GM12801 (cell line): ENCODE data around the gene CCL2.

ENCODE experiments used
- TF ChIP-seq, protein P1 (sequence below): IDR thresholded peaks from one replicate; pipeline ENCODE4 v1.5.1; 2011; ENCODE audit warnings: control low read depth; ENCODE audit not compliant: insufficient read length; ENCODE audit errors: extremely low read depth

CCL2 gene

DNA sequence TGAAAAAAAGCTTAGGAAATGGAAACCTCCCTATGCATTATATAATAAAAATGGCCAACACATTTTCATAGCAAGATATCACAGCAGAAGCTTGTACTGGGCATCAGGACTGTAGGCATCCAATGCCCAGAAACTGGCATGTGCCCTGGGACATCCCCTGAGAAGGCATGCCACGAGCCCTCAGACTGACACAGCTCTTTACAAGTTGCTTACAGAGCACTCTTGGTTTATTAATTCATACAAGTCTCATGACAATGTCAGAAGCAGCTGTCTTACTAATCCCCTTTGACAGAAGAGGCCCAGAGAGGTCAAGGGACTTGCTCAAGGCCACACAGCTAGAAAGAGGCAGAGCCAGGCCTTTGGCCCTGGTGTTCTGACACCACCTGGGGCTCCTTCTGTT lies 5.6 kb upstream of the CCL2 start:
- TF ChIP-seq, protein P1, sequence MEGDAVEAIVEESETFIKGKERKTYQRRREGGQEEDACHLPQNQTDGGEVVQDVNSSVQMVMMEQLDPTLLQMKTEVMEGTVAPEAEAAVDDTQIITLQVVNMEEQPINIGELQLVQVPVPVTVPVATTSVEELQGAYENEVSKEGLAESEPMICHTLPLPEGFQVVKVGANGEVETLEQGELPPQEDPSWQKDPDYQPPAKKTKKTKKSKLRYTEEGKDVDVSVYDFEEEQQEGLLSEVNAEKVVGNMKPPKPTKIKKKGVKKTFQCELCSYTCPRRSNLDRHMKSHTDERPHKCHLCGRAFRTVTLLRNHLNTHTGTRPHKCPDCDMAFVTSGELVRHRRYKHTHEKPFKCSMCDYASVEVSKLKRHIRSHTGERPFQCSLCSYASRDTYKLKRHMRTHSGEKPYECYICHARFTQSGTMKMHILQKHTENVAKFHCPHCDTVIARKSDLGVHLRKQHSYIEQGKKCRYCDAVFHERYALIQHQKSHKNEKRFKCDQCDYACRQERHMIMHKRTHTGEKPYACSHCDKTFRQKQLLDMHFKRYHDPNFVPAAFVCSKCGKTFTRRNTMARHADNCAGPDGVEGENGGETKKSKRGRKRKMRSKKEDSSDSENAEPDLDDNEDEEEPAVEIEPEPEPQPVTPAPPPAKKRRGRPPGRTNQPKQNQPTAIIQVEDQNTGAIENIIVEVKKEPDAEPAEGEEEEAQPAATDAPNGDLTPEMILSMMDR: no peak

DNA sequence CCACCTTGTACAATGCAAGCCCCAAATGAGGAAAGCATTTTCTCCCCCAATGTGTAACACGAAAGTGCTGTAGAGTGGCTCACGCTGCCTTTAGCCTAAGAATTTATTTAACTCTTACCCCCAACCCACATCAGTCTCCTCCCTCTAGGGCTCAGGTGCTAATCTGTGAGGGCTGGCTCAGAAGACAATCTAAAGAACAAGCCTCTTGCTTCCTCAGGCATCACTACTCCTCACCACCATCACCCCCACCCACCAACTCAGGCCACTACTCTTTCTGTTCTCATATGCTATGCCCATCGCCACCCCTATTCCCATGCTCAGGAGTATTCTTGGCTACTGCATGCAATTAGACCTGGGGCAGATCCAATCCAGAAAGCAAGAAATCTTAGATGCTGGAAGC lies 3.9 kb upstream of the CCL2 start:
- TF ChIP-seq, protein P1: no peak

DNA sequence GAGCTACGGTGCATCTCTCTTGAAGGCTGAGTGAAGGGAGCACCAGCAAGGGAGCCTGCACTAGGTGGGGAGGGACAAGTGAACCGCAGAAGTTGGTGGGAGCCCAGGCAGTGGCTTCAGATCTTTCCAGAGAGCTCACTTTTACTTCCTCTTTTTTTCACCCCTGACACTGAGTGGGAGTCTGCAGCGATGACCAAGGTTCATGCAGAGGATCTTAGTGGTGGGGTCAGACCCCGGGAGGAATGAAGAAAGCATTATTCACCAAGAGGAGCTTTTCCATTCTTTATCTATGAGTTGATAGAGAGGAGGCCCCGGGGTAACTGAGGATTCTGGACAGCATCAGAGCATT lies 3.0 kb upstream of the CCL2 start:
- TF ChIP-seq, protein P1: no peak

DNA sequence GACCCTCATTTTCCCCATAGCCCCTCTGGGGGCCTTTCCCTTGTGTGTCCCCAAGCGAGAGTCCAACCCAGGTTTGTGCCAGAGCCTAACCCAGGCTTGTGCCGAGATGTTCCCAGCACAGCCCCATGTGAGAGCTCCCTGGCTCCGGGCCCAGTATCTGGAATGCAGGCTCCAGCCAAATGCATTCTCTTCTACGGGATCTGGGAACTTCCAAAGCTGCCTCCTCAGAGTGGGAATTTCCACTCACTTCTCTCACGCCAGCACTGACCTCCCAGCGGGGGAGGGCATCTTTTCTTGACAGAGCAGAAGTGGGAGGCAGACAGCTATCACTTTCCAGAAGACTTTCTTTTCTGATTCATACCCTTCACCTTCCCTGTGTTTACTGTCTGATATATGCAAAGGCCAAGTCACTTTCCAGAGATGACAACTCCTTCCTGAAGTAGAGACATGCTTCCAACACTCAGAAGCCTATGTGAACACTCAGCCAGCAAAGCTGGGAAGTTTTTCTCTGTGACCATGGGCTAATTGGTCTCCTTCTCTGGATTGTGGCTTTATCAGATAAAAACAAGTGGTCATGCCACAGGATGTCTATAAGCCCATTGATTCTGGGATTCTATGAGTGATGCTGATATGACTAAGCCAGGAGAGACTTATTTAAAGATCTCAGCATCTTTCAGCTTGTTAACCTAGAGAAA lies 2.5 kb upstream of the CCL2 start:
- TF ChIP-seq, protein P1: no peak

DNA sequence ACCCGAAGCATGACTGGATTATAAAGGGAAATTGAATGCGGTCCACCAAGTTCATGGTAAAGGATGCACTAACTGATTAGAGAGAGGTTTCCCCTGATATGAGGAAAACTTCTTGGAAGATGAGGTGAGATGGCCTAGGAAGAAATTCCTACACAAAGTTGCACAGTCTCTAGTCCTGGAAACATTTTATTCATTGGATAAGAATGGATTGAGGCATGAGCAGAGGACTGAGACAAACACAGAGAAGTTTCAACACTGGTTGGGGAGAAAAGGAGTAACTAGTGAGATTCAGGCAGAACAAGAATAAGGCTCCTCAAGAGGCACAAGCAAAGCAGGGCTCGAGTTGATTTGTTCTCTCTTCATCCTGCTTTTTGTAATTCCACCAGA lies 2.0 kb upstream of the CCL2 start:
- TF ChIP-seq, protein P1: no peak

DNA sequence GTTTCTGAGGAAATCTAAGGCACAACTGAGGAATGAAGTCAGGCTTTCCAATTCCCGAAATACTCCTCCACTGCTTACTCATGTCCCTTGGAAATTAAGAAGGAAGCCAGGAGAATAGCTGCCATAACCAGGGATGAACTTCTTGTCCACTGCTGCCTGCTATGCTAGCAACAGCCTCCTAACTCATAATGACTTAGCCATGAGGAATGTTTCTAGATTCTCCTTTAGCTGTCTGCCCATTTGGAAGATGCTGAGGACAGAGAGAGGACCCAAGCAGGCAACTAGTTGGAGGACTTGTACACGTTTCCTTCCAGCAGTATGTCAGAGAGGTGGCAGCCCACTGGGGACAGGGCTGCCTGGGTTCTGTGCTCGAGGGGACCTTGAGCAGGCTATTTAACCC lies 939 bp upstream of the CCL2 start:
- TF ChIP-seq, protein P1: no peak

DNA sequence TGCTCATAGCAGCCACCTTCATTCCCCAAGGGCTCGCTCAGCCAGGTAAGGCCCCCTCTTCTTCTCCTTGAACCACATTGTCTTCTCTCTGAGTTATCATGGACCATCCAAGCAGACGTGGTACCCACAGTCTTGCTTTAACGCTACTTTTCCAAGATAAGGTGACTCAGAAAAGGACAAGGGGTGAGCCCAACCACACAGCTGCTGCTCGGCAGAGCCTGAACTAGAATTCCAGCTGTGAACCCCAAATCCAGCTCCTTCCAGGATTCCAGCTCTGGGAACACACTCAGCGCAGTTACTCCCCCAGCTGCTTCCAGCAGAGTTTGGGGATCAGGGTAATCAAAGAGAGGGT lies 272 bp downstream of the CCL2 start:
- TF ChIP-seq, protein P1: no peak

DNA sequence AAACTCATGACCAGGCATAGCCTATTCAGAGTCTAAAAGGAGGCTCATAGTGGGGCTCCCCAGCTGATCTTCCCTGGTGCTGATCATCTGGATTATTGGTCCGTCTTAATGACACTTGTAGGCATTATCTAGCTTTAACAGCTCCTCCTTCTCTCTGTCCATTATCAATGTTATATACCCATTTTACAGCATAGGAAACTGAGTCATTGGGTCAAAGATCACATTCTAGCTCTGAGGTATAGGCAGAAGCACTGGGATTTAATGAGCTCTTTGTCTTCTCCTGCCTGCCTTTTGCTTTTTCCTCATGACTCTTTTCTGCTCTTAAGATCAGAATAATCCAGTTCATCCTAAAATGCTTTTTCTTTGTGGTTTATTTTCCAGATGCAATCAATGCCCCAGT lies 756 bp downstream of the CCL2 start:
- TF ChIP-seq, protein P1: no peak
